ENCODE measurements around the gene LRMDA. TPM values are rescaled to one million over a fixed set of nuclear protein-coding genes. Genes with fewer than 3 reads are reported as not detected.

LRMDA gene
- total and polyA plus RNA-seq, 2 of the 8 experiments (the other 6 are each of a cell fraction or from before 2014, with no cell fraction given), result 0.86 to 2.8 TPM

DNA sequence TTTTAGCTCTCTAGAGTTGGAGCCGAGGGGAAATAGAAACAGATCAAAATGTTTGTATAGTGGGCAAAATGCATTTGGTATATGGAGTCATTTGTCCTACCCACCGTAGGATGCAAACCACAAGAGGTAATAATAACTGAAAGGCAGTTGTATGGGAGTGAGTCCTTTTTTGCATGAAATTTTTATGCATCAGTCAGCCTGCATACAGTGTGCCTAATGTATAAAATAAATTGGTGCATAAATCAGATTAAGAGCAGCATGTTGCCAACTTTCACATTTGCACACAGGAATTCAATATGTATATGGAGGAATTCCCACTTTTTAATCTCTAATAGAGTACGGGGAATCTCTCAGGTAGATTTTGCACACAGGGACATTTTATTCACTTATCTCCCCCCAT, 262.8 kb downstream of the LRMDA start (continued):
- TF ChIP-seq EP300 (IDR thresholded peaks at IDR 0.05; ENCODE audit: borderline replicate concordance in 1 of 2, low read depth in 2 of 2, low read length in 2 of 2) (no peak), CTBP2 (IDR thresholded peaks at IDR 0.05; ENCODE audit: borderline replicate concordance, insufficient read depth, insufficient read length, low read length) (no peak)
